Ishikawa (cell line): ENCODE results near the gene PPFIA4.

Source experiments
- CEBPB ChIP-seq: IDR thresholded peaks from 2 replicates; pipeline ENCODE4 v1.6.1; 2012
- CREB1 ChIP-seq: IDR thresholded peaks from 2 replicates; pipeline ENCODE4 v1.6.1; 2012; ENCODE audit warnings: low read depth
- EGR1 ChIP-seq: IDR thresholded peaks from 2 replicates; pipeline ENCODE4 v1.6.1; 2012
- EP300 ChIP-seq: IDR thresholded peaks from 2 replicates; pipeline ENCODE4 v1.6.1; 2012; ENCODE audit warnings: borderline replicate concordance
- FOXM1 ChIP-seq: IDR thresholded peaks from 2 replicates; pipeline ENCODE4 v1.6.1; 2012; ENCODE audit warnings: low read depth, borderline replicate concordance
- NFIC ChIP-seq: IDR thresholded peaks from 2 replicates; pipeline ENCODE4 v1.6.1; 2012
- TAF1 ChIP-seq: IDR thresholded peaks from 2 replicates; pipeline ENCODE4 v1.6.1; 2012; ENCODE audit warnings: low read depth, mild to moderate bottlenecking
- TCF12 ChIP-seq: IDR thresholded peaks from 2 replicates; pipeline ENCODE4 v1.6.1; 2012; ENCODE audit warnings: low read depth
- TEAD4 ChIP-seq: IDR thresholded peaks from 2 replicates; pipeline ENCODE4 v1.6.1; 2012
- YY1 ChIP-seq: IDR thresholded peaks from 2 replicates; pipeline ENCODE4 v1.6.1; 2012; ENCODE audit warnings: low read depth
- ZBTB7A ChIP-seq: IDR thresholded peaks from 2 replicates; pipeline ENCODE4 v1.6.1; 2012; ENCODE audit warnings: low read depth
- TF ChIP-seq, protein P1 (sequence below): IDR thresholded peaks from 2 replicates; pipeline ENCODE4 v1.6.1; 2012
- TF ChIP-seq, protein P2 (sequence below): IDR thresholded peaks from 2 replicates; pipeline ENCODE4 v1.6.1; 2012; ENCODE audit warnings: low read depth, mild to moderate bottlenecking

DNA sequence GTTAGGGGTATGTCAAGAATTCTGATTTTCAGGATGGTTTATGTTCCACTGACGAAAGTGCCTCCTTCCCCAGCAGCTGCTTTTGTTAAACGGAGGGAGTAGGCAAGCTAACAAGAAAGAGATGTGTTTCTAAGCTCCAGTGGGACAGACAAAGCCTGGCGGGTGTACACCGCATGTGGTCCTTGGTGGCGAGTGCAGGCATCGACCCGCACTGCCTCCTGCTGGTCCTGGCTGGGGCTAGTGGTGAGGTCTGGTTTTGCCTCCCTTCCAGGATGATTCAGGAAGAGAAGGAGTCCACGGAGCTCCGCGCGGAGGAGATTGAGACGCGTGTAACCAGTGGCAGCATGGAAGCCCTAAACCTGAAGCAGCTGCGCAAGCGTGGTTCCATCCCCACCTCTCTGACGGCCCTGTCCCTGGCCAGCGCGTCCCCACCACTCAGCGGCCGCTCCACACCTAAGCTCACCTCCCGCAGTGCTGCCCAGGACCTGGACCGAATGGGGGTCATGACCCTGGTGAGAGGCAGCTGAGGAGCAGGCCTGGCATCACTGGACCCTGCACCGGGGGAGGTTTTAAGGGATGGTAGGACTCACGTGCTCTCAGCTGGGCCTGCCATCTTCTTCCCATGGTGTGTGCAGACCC lies 29.0 kb downstream of the PPFIA4 start:
- TF ChIP-seq CEBPB (no peak), TAF1 (no peak), FOXM1 (no peak), ZBTB7A (no peak), EP300 (no peak), YY1 (no peak), TEAD4 (no peak), EGR1 (no peak), CREB1 (no peak), TCF12 (no peak), NFIC (no peak)
- TF ChIP-seq, protein P1, sequence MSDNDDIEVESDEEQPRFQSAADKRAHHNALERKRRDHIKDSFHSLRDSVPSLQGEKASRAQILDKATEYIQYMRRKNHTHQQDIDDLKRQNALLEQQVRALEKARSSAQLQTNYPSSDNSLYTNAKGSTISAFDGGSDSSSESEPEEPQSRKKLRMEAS = no peak
- TF ChIP-seq, protein P2, sequence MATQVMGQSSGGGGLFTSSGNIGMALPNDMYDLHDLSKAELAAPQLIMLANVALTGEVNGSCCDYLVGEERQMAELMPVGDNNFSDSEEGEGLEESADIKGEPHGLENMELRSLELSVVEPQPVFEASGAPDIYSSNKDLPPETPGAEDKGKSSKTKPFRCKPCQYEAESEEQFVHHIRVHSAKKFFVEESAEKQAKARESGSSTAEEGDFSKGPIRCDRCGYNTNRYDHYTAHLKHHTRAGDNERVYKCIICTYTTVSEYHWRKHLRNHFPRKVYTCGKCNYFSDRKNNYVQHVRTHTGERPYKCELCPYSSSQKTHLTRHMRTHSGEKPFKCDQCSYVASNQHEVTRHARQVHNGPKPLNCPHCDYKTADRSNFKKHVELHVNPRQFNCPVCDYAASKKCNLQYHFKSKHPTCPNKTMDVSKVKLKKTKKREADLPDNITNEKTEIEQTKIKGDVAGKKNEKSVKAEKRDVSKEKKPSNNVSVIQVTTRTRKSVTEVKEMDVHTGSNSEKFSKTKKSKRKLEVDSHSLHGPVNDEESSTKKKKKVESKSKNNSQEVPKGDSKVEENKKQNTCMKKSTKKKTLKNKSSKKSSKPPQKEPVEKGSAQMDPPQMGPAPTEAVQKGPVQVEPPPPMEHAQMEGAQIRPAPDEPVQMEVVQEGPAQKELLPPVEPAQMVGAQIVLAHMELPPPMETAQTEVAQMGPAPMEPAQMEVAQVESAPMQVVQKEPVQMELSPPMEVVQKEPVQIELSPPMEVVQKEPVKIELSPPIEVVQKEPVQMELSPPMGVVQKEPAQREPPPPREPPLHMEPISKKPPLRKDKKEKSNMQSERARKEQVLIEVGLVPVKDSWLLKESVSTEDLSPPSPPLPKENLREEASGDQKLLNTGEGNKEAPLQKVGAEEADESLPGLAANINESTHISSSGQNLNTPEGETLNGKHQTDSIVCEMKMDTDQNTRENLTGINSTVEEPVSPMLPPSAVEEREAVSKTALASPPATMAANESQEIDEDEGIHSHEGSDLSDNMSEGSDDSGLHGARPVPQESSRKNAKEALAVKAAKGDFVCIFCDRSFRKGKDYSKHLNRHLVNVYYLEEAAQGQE = no peak
